ENCODE results near the gene OPHN1.

GRCh38 chrX:68049466-68049865 is 383.8 kb downstream of the OPHN1 start:
- TF ChIP-seq CTCF (IDR thresholded peaks at IDR 0.05) (no peak), POLR2A (IDR thresholded peaks at IDR 0.05; ENCODE audit: low read depth) (no peak), EP300 (IDR thresholded peaks at IDR 0.05) (no peak), POLR2AphosphoS5 (IDR thresholded peaks at IDR 0.05) (no peak)
